ENCODE results near the gene LRRTM4. TPM values are rescaled to one million over a fixed set of nuclear protein-coding genes. Genes with fewer than 3 reads are reported as not detected.
"Not testable (repeated sequence)": the region's sequence is repeated elsewhere in the genome, so short reads cannot be mapped to it uniquely, and the experiment has no call there.

Gene LRRTM4
- total RNA-seq, 1 donor from 2014 or later: not detected

- TF ChIP-seq CTCF (IDR thresholded peaks at IDR 0.05): no peak
- no peak for DNase-seq
- Mint-ChIP-seq H3K36me3 (ENCODE audit: low read depth) (no peaks in the 10 kb centered on the region), H3K9me3 (peaks cover 5% of the 10 kb centered on the region), H3K27me3 (no peaks in the 10 kb centered on the region), H3K4me1 (no peaks in the 10 kb centered on the region), H3K27ac (no peak overlapping the region), H3K4me3 (no peak overlapping the region)
- intact Hi-C loops (cut with micrococcal nuclease): no loop called here
- ChIA-PET CTCF (no interaction called here), POLR2A (no interaction called here)
- ATAC-seq (ENCODE audit: low read depth): no peak
Observed at GRCh38 chr2:77190721-77191346, 331.3 kb downstream of the LRRTM4 start.

- ChIA-PET CTCF (no interaction called here), POLR2A (no interaction called here)
- intact Hi-C loops (cut with micrococcal nuclease): no loop called here
- Mint-ChIP-seq H3K27ac (no peak overlapping the region), H3K36me3 (ENCODE audit: low read depth) (no peaks in the 10 kb centered on the region), H3K9me3 (peaks cover 8% of the 10 kb centered on the region), H3K4me3 (no peak overlapping the region), H3K4me1 (no peaks in the 10 kb centered on the region), H3K27me3 (no peaks in the 10 kb centered on the region)
- ATAC-seq (ENCODE audit: low read depth): no peak
- TF ChIP-seq CTCF (IDR thresholded peaks at IDR 0.05): no peak
- no peak for DNase-seq
Observed at GRCh38 chr2:77185052-77185451, 337.1 kb downstream of the LRRTM4 start.

GRCh38 chr2:77179297-77179696, 342.9 kb downstream of the LRRTM4 start:
- CTCF ChIA-PET: no interaction called here
- no peak for TF ChIP-seq CTCF (IDR thresholded peaks at IDR 0.05)
- Mint-ChIP-seq H3K27ac (no peak overlapping the region), H3K4me1 (no peaks in the 10 kb centered on the region), H3K9me3 (peaks cover 6% of the 10 kb centered on the region), H3K36me3 (ENCODE audit: low read depth) (no peaks in the 10 kb centered on the region), H3K27me3 (no peaks in the 10 kb centered on the region), H3K4me3 (no peak overlapping the region)
- ATAC-seq (ENCODE audit: low read depth) (no peak), DNase-seq (no peak)
- POLR2A ChIA-PET: no interaction called here
- intact Hi-C loops (cut with micrococcal nuclease): no loop called here

GRCh38 chr2:77175266-77175780, 346.9 kb downstream of the LRRTM4 start:
- H3K4me3 Mint-ChIP-seq; CTCF ChIA-PET; H3K27me3 Mint-ChIP-seq; DNase-seq; ATAC-seq (ENCODE audit: low read depth); H3K27ac Mint-ChIP-seq; intact Hi-C loops (cut with micrococcal nuclease); POLR2A ChIA-PET; H3K9me3 Mint-ChIP-seq; H3K4me1 Mint-ChIP-seq; H3K36me3 Mint-ChIP-seq (ENCODE audit: low read depth): not testable (repeated sequence)

GRCh38 chr2:77169426-77169825, 352.8 kb downstream of the LRRTM4 start:
- DNase-seq (no peak), ATAC-seq (ENCODE audit: low read depth) (no peak)
- intact Hi-C loops (cut with micrococcal nuclease): no loop called here
- ChIA-PET CTCF (no interaction called here), POLR2A (no interaction called here)
- H3K36me3 Mint-ChIP-seq (ENCODE audit: low read depth): no peaks in the 10 kb centered on the region
- peaks cover 22% of the 10 kb centered on the region for H3K9me3 Mint-ChIP-seq
- no peak overlapping the region for H3K4me3 Mint-ChIP-seq
- H3K4me1 Mint-ChIP-seq: no peaks in the 10 kb centered on the region
- TF ChIP-seq CTCF (IDR thresholded peaks at IDR 0.05): no peak
- no peak overlapping the region for H3K27ac Mint-ChIP-seq
- H3K27me3 Mint-ChIP-seq: no peaks in the 10 kb centered on the region

- H3K27ac Mint-ChIP-seq; H3K4me3 Mint-ChIP-seq; CTCF ChIA-PET; POLR2A ChIA-PET; DNase-seq; intact Hi-C loops (cut with micrococcal nuclease); H3K27me3 Mint-ChIP-seq; ATAC-seq (ENCODE audit: low read depth); H3K36me3 Mint-ChIP-seq (ENCODE audit: low read depth); H3K4me1 Mint-ChIP-seq: not testable (repeated sequence)
- H3K9me3 Mint-ChIP-seq: peaks cover 20% of the 10 kb centered on the region
Observed at GRCh38 chr2:77164021-77164420, 358.2 kb downstream of the LRRTM4 start.

All from activated B cell treated with CpG ODN at 0.5 μM for 24 hours (primary cell).